ENCODE measurements around the gene FBF1.
A peak's percentile ranks its signal among the peaks of the same experiment; 100 is the strongest.

DNA sequence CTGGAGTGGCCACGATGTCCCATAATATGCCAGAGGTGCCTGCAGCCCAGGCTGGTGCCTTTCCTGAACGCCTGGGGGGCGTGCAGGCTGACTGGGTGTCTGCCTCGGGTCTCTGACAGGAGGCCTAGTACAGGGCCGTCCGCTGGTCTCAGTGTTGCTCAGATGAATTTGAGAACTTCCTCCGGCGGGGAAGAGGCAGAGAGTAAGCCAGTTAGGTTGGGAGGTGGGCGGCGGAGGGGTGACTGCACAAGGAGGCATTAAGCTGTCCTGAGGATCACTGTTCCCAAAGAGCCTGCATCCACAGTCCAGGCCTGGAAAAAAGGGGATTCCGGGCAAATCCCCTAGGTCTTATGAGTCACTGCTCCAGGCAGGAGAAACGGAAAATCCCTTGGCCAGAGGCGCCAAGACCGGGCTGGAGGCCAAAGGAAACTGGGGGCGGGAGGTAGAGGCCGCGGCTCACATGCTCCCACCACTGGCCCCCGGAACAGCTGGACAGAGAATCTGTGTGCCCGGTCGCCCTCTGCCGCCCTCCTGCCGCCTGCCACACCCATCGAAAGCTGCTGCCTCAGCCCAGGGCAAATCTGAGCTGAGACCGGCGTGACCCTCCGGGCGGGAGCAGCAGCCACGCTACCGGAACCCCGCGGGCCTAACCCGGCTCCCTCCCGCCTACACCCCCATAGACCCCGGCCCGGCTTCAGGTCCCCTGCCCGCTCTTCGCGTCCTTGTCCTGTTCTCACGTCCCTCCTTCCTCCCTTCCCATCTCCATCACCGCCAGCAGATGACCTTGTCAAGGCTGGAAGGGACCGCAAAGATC, 63.7 kb downstream of the FBF1 start:
- TF ChIP-seq, protein P1, sequence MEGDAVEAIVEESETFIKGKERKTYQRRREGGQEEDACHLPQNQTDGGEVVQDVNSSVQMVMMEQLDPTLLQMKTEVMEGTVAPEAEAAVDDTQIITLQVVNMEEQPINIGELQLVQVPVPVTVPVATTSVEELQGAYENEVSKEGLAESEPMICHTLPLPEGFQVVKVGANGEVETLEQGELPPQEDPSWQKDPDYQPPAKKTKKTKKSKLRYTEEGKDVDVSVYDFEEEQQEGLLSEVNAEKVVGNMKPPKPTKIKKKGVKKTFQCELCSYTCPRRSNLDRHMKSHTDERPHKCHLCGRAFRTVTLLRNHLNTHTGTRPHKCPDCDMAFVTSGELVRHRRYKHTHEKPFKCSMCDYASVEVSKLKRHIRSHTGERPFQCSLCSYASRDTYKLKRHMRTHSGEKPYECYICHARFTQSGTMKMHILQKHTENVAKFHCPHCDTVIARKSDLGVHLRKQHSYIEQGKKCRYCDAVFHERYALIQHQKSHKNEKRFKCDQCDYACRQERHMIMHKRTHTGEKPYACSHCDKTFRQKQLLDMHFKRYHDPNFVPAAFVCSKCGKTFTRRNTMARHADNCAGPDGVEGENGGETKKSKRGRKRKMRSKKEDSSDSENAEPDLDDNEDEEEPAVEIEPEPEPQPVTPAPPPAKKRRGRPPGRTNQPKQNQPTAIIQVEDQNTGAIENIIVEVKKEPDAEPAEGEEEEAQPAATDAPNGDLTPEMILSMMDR (IDR thresholded peaks at IDR 0.05) = no peak
- TF ChIP-seq POLR2A (IDR thresholded peaks at IDR 0.05) (peak; percentile 15), EP300 (IDR thresholded peaks at IDR 0.05) (peak; percentile 69)
